GM23338 (cell line): ENCODE data around the gene ITPRID2. TPM values are rescaled to one million over a fixed set of nuclear protein-coding genes. Genes with fewer than 3 reads are reported as not detected.
A peak's percentile ranks its signal among the peaks of the same experiment; 100 is the strongest.

Source experiments
- ATAC-seq: fragments of 200-7000 bp; cut with Tn5 transposase; 3 replicates; pipeline ENCODE4 v1.9.1; 2020
- DNase-seq: peaks from one replicate; pipeline ENCODE4 v3.0.0-alpha.2; 2015; ENCODE audit warnings: low spot score
- H2AFZ ChIP-seq: fragments of 200-600 bp; sonication (generic); 2 replicates; pipeline ENCODE4 v1.8.0; 2016; ENCODE audit warnings: antibody characterized with exemption, mild to moderate bottlenecking, moderate library complexity
- H3F3A ChIP-seq: fragments of 200-600 bp; sonication (generic); replicated peaks from 2 replicates; pipeline ENCODE4 v1.8.0; 2017; ENCODE audit warnings: antibody characterized with exemption, mixed run types, low read depth
- H3K27ac ChIP-seq: fragments of 200-600 bp; sonication (generic); 2 replicates; pipeline ENCODE4 v1.6.1; 2016; ENCODE audit warnings: low read depth
- H3K27me3 ChIP-seq: fragments of 200-600 bp; sonication (generic); 2 replicates; pipeline ENCODE4 v1.8.0; 2016; ENCODE audit warnings: mild to moderate bottlenecking, mixed run types, moderate library complexity; ENCODE audit not compliant: insufficient read depth
- H3K36me3 ChIP-seq: fragments of 200-600 bp; sonication (generic); 2 replicates; pipeline ENCODE4 v1.8.0; 2016; ENCODE audit warnings: mild to moderate bottlenecking; ENCODE audit not compliant: insufficient read depth
- H3K4me1 ChIP-seq: fragments of 200-600 bp; sonication (generic); 2 replicates; pipeline ENCODE4 v1.8.0; 2016; ENCODE audit warnings: mild to moderate bottlenecking, moderate library complexity; ENCODE audit not compliant: insufficient read depth
- H3K4me2 ChIP-seq: fragments of 200-600 bp; sonication (generic); 2 replicates; pipeline ENCODE4 v1.7.1; 2017; ENCODE audit warnings: mixed run types
- H3K4me3 ChIP-seq: fragments of 200-600 bp; sonication (generic); 2 replicates; pipeline ENCODE4 v1.6.1; 2016; ENCODE audit warnings: mixed run types
- H3K79me2 ChIP-seq: fragments of 200-600 bp; sonication (generic); replicated peaks from 2 replicates; pipeline ENCODE4 v1.8.0; 2017; ENCODE audit warnings: mild to moderate bottlenecking; ENCODE audit not compliant: insufficient read depth
- H3K9me2 ChIP-seq: fragments of 200-600 bp; sonication (generic); 2 replicates; pipeline ENCODE4 v1.8.0; 2017; ENCODE audit not compliant: insufficient read depth
- H4K20me1 ChIP-seq: fragments of 200-600 bp; sonication (generic); replicated peaks from 2 replicates; pipeline ENCODE4 v1.8.0; 2017; ENCODE audit warnings: mild to moderate bottlenecking; ENCODE audit not compliant: insufficient read depth
- H3K27ac Mint-ChIP-seq: 2 replicates; pipeline ENCODE4 v1.8.0; 2020; ENCODE audit warnings: inconsistent platforms, mild to moderate bottlenecking, moderate library complexity, mixed read lengths
- H3K27me3 Mint-ChIP-seq: 3 replicates; pipeline ENCODE4 v1.8.0; 2022; ENCODE audit warnings: low read depth, mild to moderate bottlenecking, moderate library complexity, mixed read lengths, inconsistent platforms; ENCODE audit not compliant: insufficient read depth, poor library complexity
- H3K36me3 Mint-ChIP-seq: 3 replicates; pipeline ENCODE4 v1.8.0; 2021; ENCODE audit warnings: low read depth, mild to moderate bottlenecking, inconsistent platforms, moderate library complexity, mixed read lengths
- H3K4me1 Mint-ChIP-seq: 3 replicates; pipeline ENCODE4 v1.8.0; 2020; ENCODE audit warnings: mild to moderate bottlenecking, inconsistent platforms, mixed read lengths
- H3K4me3 Mint-ChIP-seq: 3 replicates; pipeline ENCODE4 v1.8.0; 2021; ENCODE audit warnings: moderate library complexity, mild to moderate bottlenecking, inconsistent platforms, mixed read lengths
- H3K9me3 Mint-ChIP-seq: 3 replicates; pipeline ENCODE4 v1.8.0; 2020; ENCODE audit warnings: moderate library complexity, mild to moderate bottlenecking, inconsistent platforms, mixed read lengths
- ETS1 ChIP-seq: IDR thresholded peaks from 2 replicates; pipeline ENCODE4 v1.6.1; 2016; ENCODE audit warnings: antibody characterized with exemption
- EZH2phosphoT487 ChIP-seq: fragments of 200-600 bp; sonication (generic); IDR thresholded peaks from one replicate; pipeline ENCODE4 v1.8.1; 2018; ENCODE audit warnings: antibody characterized with exemption; ENCODE audit not compliant: unreplicated experiment
- NANOG ChIP-seq: IDR thresholded peaks from 2 replicates; pipeline ENCODE4 v1.6.1; 2016; ENCODE audit warnings: antibody characterized with exemption, borderline replicate concordance
- POLR2AphosphoS5 ChIP-seq: IDR thresholded peaks from 2 replicates; pipeline ENCODE4 v1.6.1; 2016; ENCODE audit warnings: antibody characterized with exemption, low read depth
- REST ChIP-seq: IDR thresholded peaks from one replicate; pipeline ENCODE4 v1.6.1; 2018; ENCODE audit warnings: antibody characterized with exemption; ENCODE audit not compliant: unreplicated experiment
- ZNF114 ChIP-seq: fragments of 250-450 bp; sonication (Bioruptor Pico); IDR thresholded peaks from 2 replicates; pipeline ENCODE4 v1.5.0; 2020; ENCODE audit warnings: mild to moderate bottlenecking, moderate library complexity
- polyA plus RNA-seq: library from polyadenylated mRNA; unstranded; fragments of >200 nt; fragmentation: Nextera tagmentation; extraction: Ambion mirVana; gene quantifications from 2 replicates; pipeline ENCODE4 v1.2.1, GENCODE V29; 2016
- total RNA-seq: library from RNA; depleted of rRNA; stranded (reverse); fragments of >200 nt; shearing (Covaris generic); gene quantifications from 2 replicates; pipeline ENCODE4 v1.2.3, GENCODE V29; 2014

Gene ITPRID2
- total and polyA plus RNA-seq, 2 experiments from 2014 or later = 4.4 to 12.0 TPM

- no peak overlapping the region for H2AFZ ChIP-seq
These were observed 56.7 kb downstream of the ITPRID2 start for GRCh38 chr2:181948227-181948626.

GRCh38 chr2:181949047-181949446, 57.5 kb downstream of the ITPRID2 start:
- no peak overlapping the region for H2AFZ ChIP-seq

More at GRCh38 chr2:181948227-181948626, 56.7 kb downstream of the ITPRID2 start:
- no peaks in the 10 kb centered on the region for H3F3A ChIP-seq
- no peaks in the 10 kb centered on the region for H3K27me3 ChIP-seq
- H3K9me3 Mint-ChIP-seq = no peaks in the 10 kb centered on the region
- no peaks in the 10 kb centered on the region for H3K27me3 Mint-ChIP-seq
- no peak overlapping the region for H3K4me3 Mint-ChIP-seq
- H4K20me1 ChIP-seq = no peaks in the 10 kb centered on the region
- H3K79me2 ChIP-seq = no peaks in the 10 kb centered on the region
- H3K27ac ChIP-seq = no peak overlapping the region
- H3K36me3 ChIP-seq = no peaks in the 10 kb centered on the region
- H3K27ac Mint-ChIP-seq = 0 out of 2 replicates have a peak overlapping the region, but pooled peaks have one; percentile 10
- ATAC-seq = no peak
- H3K4me2 ChIP-seq = no peak overlapping the region
- H3K4me1 Mint-ChIP-seq = no peaks in the 10 kb centered on the region; the same call in 2 of the 3 replicates
- H3K4me3 ChIP-seq = no peak overlapping the region
- H3K4me1 ChIP-seq = peaks cover 6% of the 10 kb centered on the region; the same call in 1 of the 2 replicates
- peaks cover 4% of the 10 kb centered on the region; the same call in 1 of the 2 replicates for H3K9me2 ChIP-seq
- TF ChIP-seq ZNF114 (CRISPR knock-in tag) (no peak), ETS1 (no peak), EZH2phosphoT487 (no peak)
- no peaks in the 10 kb centered on the region for H3K36me3 Mint-ChIP-seq
- no peak for DNase-seq

More at GRCh38 chr2:181949047-181949446, 57.5 kb downstream of the ITPRID2 start:
- Histone ChIP-seq H3K4me3 (no peak overlapping the region), H4K20me1 (no peaks in the 10 kb centered on the region), H3K27ac (no peak overlapping the region), H3K4me2 (no peak overlapping the region), H3K36me3 (no peaks in the 10 kb centered on the region), H3K27me3 (no peaks in the 10 kb centered on the region), H3K79me2 (no peaks in the 10 kb centered on the region), H3F3A (no peaks in the 10 kb centered on the region), H3K9me2 (peaks cover 4% of the 10 kb centered on the region; the same call in 1 of the 2 replicates), H3K4me1 (peaks cover 6% of the 10 kb centered on the region; the same call in 1 of the 2 replicates)
- Mint-ChIP-seq H3K27me3 (no peaks in the 10 kb centered on the region), H3K27ac (no peak overlapping the region), H3K4me1 (peaks cover 5% of the 10 kb centered on the region; the same call in 2 of the 3 replicates), H3K4me3 (no peak overlapping the region), H3K9me3 (no peaks in the 10 kb centered on the region), H3K36me3 (no peaks in the 10 kb centered on the region)
- DNase-seq (no peak), ATAC-seq (no peak)
- TF ChIP-seq NANOG (no peak), ETS1 (no peak), ZNF114 (CRISPR knock-in tag) (no peak), POLR2AphosphoS5 (no peak), REST (no peak)
